Dedifferentiated amniotic fluid mesenchymal stem cell (primary cell): Measurements from ENCODE around the gene FAM151A.

Experiments
- DNase-seq: peaks from one replicate; pipeline ENCODE4 v3.0.0-alpha.2; 2016; ENCODE audit errors: extremely low spot score

The FAM151A gene

DNA sequence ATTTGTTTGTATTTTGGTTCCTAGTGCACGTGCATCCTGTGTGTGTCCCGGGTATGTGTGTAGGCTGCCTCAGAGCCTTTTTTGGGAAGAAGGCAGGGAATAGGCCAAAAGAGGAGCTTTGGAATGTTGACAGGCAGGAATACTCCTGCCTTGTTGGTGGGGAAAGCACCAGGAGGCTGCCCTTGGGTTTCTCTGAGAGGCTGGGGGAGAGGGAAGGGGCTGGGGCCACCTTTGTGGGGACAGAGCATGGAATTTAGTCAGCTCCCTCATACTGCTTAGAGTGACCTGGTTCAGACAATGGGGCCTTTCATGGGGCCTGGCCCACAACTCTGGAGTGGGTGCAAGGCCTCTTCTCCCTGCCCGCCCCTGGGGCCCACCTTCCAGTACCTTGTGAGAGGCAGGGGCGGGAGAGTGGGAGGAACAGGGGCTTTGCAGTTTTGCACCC, 44.0 kb downstream of the FAM151A start:
- DNase-seq = no peak

DNA sequence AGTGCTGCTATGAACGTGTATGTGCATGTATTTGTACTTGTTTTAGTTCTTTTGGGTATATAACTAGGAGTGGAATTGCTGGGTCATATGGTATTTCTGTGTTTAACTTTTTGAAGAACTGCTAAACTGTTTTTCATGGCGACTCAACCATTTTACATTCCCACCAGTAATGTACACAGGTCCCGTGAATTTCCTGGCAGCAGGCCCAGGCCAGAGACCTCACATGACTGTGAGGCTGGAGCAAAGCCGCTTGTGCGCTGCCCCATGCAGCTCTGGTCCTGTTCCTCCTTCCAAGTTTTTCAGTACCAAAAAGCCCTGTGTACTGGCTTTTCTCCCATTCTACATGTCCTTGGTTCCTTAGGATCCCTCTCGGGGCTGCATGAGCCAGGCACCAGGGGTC, 45.7 kb downstream of the FAM151A start:
- DNase-seq = no peak

DNA sequence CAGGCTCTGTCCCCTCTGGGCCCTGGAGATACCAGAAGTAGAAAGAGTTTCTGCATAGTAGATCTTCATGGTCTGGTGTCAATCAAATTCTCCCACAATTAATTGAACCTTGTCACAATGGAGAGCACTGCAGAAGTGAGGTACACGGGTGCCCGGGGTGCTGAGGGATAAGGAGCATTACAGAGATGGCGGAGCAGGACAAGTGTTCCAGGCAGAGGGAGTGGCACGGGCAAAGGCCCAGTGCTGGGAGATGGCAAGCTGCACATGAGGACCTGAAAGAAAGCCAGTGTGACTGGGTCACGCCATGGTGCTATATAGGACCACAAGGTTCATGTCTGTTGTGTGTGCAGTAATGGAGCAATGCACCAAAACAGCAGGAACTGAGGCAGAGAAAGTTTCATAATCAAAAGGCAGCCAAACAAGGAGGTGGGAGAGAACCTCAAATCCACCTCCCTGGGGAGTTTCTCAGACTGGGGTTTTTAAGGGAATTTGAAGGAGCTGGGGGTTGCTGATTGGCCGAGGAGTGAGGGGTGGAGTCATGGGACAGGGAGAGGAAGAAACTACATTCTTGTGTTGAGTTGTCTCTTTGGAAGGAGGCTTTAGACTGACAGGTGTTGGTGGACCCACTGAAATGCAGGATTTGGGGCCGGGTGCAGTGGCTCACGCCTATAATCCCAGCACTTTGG, 47.6 kb downstream of the FAM151A start:
- DNase-seq = no peak

DNA sequence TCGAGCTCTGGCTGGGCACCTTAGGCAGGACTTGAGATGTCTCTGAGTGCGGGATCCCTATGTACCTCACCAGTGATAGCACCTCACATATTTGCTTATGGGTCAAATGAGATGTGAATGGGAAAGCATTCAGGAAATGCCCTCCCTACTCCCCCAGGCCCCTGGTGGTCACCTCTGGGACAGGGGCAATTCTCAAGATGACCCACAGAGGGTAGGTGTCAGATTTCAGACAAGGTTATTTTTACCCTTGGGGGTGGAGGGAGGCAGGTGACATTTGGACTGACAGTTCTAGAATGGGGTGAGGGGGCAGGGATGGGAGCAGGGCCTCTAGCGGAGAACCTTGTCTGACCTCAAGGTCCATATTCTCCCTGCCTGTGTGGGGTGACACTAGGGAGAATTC, 48.2 kb downstream of the FAM151A start:
- DNase-seq = no peak

DNA sequence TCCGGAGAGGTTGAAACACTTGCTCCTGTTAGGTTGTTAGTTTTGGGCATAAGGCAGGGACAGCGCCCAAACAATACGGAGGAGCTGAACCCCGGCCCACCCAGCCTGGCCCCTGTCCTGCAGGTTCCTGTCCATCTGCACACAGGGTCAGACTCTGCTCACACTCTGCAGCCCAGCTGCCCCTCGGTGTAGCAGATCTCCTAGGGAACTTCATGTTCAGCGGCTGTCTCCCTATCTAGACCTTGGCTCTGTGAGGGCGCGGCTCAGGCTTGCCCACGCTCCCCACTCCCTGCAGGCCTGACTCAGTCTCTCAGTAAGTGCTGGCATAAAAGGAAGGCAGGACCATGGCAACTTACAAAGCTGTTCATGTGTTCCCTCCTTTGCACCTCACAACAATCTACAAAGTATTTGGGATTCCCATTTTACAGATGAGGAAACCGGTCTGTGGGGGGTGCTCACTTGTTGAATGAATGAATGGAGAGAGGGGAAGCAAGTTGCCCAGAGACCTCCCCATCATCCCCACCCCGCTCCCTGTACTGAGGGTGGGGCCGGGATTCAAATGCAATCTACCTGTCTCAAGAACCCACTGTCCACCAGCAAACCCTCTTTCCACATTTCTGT, 49.1 kb downstream of the FAM151A start:
- no peak for DNase-seq

DNA sequence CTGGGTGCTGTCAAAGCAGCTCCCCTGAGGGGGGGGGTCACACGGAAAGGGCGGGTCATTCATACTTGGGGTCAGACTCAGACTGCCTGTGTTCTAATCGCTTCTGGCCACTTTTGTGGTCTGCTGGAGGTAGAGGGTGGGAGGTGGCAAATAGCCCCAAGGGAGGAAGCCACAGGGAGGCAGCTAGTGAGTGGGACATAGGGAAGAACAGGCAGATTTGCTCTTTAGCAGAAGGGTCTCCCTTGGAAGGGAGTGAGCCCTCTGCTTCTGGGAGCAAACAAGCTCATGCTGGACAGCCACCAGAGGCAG, 50.8 kb downstream of the FAM151A start:
- no peak for DNase-seq

DNA sequence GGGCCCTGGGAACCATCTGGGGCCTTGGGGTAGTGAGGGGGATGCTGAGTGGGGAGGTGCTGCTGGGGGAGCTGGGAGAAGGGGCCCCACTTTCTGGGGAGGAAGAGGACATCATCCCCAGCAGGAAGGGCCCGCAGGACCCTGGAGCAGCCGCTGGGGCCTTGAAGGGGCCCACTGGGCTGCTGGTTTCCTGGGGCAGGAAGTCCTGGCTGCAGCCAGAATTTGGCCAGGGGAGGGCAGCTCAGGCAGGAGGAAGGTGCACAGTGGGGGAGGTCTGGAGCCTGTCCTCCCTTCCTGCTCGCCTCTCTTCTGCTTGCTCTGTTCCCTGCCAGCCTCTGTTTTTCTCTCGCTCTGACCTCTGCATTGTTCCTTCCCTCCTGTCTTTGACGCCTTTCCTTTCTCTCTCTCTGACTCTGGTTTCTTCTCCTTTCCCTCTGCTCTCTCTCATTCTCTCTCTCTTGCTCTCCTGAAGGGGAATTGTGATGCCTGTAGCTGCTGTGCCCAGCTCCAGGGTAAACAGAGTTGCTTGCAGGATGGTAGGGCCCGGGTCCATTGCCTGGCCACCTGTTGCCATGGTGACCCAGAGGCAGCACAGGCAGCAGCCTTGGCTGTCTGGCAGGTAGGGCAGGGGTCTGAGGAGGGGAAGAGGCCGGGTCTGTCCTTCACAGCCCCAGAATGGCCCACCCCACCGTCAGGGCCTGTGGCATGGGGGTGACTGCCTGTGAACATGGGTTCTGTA, 51.4 kb downstream of the FAM151A start:
- DNase-seq = no peak

DNA sequence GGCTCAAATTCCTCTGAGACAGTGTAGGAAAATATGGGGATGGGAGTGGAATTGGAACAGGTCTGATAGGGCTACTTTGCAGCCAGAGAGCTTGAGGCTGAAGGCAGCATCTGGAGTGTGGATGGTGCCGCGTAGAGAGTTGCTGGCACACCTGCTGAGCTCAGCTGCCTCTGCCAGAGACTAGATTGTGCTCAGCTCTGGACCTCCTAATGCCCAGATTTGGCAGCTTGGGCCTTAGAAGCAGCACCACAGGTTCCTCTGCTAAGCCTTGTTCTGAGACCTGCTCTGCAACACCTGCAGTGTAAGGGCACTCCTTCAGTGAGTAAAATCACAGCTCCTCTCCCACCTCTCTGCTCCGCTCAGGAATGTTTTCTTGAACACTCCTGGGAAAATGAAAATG, 52.0 kb downstream of the FAM151A start:
- no peak for DNase-seq

DNA sequence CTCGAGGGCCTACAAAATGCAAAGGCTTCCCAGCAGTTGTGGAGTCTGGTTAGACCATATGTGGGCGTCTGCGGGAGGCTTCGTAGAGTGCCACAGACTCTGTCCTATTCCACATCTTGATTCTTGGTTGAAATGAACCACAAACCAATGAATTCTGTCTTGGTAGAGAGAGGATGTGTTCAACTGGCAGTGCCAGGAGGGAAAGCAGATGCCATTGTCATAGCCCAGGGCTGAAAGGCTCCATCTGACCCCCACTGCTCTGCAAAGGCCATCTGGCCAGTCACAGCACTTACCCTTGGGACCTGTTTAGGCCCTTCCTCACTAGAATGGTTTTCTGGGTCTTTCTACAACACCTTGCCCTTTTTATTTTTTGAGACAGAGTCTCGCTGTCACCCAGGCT, 53.2 kb downstream of the FAM151A start:
- DNase-seq = no peak

DNA sequence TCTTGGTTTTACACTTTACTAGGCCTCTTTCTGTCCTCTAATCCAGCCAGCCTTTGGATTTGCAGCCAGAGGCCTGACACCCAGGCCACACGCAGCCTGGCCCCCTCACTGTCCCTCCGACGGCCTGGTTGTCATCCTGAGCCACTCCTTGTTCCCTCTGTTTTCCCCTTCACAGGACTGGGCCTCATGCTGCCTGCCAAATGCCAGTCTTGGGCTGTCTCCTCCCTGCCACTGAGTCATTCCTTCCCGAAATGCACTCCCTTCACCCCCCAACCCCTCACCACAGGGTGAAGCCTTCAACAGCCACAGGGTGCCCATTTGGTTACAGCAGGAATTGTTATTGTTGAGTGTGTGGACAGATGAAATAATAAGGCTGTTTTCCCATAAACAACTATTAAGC, 54.0 kb downstream of the FAM151A start:
- DNase-seq = peak; percentile 42

DNA sequence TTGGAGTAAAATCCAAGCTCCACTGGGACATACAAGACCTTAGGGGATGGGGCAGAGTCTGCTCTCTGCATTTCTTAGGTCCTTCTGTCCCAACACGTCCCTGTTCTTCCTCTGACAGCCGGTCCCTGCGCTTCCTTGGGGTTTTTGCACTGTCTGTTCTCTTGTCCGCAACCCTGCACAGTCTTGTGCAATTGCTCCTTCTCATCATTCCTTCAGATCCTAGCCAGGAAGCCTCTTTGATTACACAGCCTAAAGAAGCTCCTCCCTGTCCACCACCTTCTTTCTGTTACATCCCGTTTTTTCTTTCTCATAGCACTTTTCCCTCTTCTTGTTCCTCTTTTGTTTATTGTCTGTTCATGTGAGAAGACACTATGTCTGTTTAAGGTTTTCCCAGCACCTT, 55.4 kb downstream of the FAM151A start:
- DNase-seq = no peak

DNA sequence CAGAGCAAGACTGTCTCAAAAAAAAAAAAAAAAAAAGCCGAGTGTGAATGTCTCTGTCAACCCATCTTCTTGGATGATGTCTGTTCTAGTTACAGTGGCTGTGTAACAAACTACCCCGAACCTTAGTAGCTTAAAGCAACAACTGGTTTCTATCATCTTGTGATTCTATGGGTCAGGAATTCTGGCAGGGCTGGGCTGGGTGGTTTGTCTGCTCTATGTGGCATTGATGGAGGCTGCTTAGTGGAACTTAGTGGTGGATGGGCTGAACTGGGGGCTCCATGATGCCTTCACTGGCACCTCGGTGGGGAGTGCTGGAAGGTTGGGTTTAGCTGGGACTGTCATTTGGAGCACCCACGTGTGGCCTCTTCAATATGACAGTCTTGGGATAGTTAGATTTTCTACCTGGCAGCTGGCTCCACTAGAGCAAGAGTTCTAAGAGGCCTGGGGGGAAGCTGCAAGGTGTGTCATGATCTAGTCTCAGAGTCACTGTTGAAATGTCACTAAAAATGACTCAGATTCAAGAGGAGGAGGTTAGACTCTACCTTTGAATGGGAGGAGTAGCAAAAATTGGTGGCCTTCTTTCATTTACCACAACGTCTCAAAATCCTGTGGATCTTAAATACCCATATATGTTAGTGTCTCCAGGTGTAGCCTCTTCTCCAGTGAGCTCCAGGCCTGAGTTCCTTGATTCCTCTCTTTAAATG, 56.7 kb downstream of the FAM151A start:
- DNase-seq = no peak

DNA sequence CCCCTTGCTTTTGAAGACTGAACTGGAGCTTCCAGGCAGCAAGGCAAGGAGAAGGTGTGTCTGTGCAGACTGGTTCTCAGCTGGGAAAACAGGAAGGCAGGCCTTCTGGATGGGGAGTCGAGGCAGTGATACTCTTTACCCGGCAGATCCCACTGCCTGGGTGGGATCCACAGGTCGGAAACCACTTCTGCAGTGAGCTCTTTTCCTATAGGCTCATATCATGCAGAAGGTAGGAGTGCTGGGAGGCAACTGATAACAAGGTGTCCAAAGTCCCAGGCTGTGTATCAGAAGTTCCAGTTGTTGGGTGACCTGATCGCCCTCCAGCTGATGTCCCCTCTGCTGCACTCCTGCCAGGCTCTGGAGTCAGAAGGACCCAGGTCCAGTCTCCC, 58.2 kb downstream of the FAM151A start:
- DNase-seq = no peak

DNA sequence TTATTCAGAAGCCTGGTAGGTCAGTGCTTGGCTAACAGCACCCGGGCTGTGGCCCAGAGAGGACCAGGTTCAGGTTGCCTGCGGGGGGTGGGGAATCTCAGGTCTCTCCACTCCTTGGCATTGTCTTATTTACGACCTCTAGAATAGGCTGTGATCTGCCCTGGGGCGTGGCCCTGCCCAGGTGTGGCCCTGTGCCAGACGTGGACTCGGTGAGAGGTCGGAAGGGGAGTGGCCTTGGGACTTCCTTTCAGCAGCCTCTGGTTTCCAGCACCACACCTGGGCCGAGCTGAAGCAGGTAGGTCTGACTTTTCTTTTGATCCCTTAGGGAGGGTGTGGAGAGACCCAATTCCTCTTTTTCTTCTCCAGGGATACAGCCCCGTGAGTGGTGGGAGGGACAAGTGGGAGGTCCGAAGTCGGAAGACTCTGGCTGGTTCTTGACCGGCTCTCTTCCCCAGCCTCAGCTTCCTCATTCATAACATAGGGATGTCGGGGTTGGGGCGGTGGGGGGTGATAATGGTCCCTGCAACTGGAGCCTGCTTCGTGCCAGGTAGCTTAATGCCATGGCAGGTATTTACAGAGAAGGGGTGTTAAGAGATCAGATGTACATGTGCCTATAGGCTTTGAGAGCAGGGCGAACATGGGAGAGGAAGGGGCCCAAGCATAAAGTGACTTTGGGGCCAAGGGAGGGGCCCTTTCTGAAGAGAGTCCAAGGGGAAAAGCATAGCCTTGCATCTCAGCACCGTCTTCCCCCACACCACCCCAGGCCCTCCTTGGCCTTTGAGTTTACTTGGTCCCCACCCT, 58.8 kb downstream of the FAM151A start:
- no peak for DNase-seq

DNA sequence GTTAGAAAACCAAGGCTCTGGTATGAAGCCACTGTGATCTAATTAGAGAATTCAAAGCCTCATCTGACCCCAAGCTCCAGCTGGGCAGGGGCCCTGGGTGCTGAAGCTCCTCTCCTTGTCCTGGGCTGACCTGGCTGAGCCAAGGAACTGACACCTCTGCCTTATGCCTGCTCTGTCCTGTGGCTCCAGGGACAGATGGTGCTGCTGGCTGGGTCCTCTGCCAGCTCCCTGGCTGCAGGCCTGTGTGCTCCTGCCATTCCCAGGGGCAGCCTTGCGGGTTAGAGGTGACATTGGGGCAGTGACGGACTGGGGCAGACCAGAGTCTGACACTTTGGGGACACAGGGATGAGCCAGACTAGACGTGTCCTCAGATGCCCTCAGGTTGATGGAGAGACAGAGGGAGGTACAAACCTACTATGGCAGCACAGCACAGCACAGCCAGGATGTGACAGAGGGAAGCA, 63.5 kb downstream of the FAM151A start:
- DNase-seq = no peak
